ENCODE data around the gene OMP. TPM values are rescaled to one million over a fixed set of nuclear protein-coding genes. Genes with fewer than 3 reads are reported as not detected.

The OMP gene
- total and polyA plus RNA-seq, 2 donors (not counting 3 experiments of a cell fraction or from before 2014, with no cell fraction given): 0.80 TPM; not detected in 1

- ChIA-PET CTCF (interaction anchor here (1.1 to 9.1 kb wide), 8 partner anchors 8 to 62 kb away, joined by 3 to 89 read pairs (median 5); partner anchors contain the start of gene MYO7A), POLR2A (no interaction called here)
- H2AFZ ChIP-seq (ENCODE audit: low read depth, low read length): no peak overlapping the region
- H4K20me1 ChIP-seq (replicated peaks; ENCODE audit: control insufficient read depth, extremely low read depth, insufficient read depth, low read length): no peaks in the 10 kb centered on the region
- intact Hi-C loops (cut with micrococcal nuclease): no loop called here
- H3K4me2 ChIP-seq (ENCODE audit: insufficient read depth, low read length): no peak overlapping the region
- no peak overlapping the region for H3K27ac ChIP-seq (ENCODE audit: insufficient read depth, low read depth, low read length)
- dilution Hi-C loops (cut with MboI; ENCODE audit: extremely low pct_ligation_motif_present, low sequenced_read_pairs): no loop called here
- no peak overlapping the region for H3K4me3 ChIP-seq (replicated peaks in 1 of 3; ENCODE audit: insufficient read depth in 1 of 3, low read depth in 1 of 3, low read length in 3 of 3)
- TF ChIP-seq EZH2 (IDR thresholded peaks at IDR 0.05; ENCODE audit: borderline replicate concordance, low read depth, low read length, severe bottlenecking): no peak
- TF ChIP-seq POLR2AphosphoS5 (IDR thresholded peaks at IDR 0.05; ENCODE audit: insufficient read depth, low read depth, low read length): no peak
- TF ChIP-seq MYC (IDR thresholded peaks at IDR 0.05; ENCODE audit: low read depth, low read length): no peak
- no peak for TF ChIP-seq GATA2 (IDR thresholded peaks at IDR 0.05; ENCODE audit: insufficient read depth, insufficient read length, low read depth, low read length)
- TF ChIP-seq CTCF (IDR thresholded peaks at IDR 0.05; ENCODE audit: extremely low read depth in 1 of 2, insufficient read depth in 1 of 2, low read depth in 1 of 2, low read length in 2 of 2): no peak
- TF ChIP-seq MAX (IDR thresholded peaks at IDR 0.05; ENCODE audit: insufficient read depth, insufficient read length): no peak
- no peak for TF ChIP-seq FOS (IDR thresholded peaks at IDR 0.05; ENCODE audit: borderline replicate concordance, insufficient read depth, low read length)
- TF ChIP-seq POLR2A (IDR thresholded peaks at IDR 0.05; ENCODE audit: low read depth, low read length): no peak
- TF ChIP-seq JUN (IDR thresholded peaks at IDR 0.05; ENCODE audit: borderline replicate concordance, insufficient read depth, insufficient read length, low read depth): no peak
- H3K36me3 ChIP-seq (ENCODE audit: control insufficient read depth in 2 of 2, extremely low read depth in 1 of 2, insufficient read depth in 2 of 2, low read length in 2 of 2): no peaks in the 10 kb centered on the region
- FAIRE-seq: no peak
- H3K4me1 ChIP-seq (ENCODE audit: control insufficient read depth, extremely low read depth, insufficient read depth, low read length): peaks cover 17% of the 10 kb centered on the region
- H3K79me2 ChIP-seq (ENCODE audit: control insufficient read depth, insufficient read depth, low read length): no peaks in the 10 kb centered on the region
- no TSS peak for BruUV-seq (replicated peaks)
- H3K9me3 ChIP-seq (replicated peaks; ENCODE audit: control insufficient read depth, insufficient read depth, low read length): no peaks in the 10 kb centered on the region
- no peak overlapping the region for H3K9ac ChIP-seq (replicated peaks; ENCODE audit: extremely low read depth, insufficient read depth, low read length)
- no peak for DNase-seq (ENCODE audit: low read depth, low spot score)
- no peaks in the 10 kb centered on the region for H3K9me1 ChIP-seq (replicated peaks; ENCODE audit: control insufficient read depth, extremely low read depth, insufficient read depth, low read length)
- no peaks in the 10 kb centered on the region for H3K27me3 ChIP-seq (ENCODE audit: control insufficient read depth in 2 of 2, insufficient read depth in 2 of 2, low read length in 2 of 2)
Observed at GRCh38 chr11:77106759-77107158, 4.1 kb downstream of the OMP start.

All from endothelial cell of umbilical vein (primary cell).